Skin of body (tissue), 2 donors: ENCODE results near the gene TMEM175. TPM values are rescaled to one million over a fixed set of nuclear protein-coding genes. Genes with fewer than 3 reads are reported as not detected.
"Not testable (repeated sequence)": the region's sequence is repeated elsewhere in the genome, so short reads cannot be mapped to it uniquely, and the experiment has no call there.

Experiments
- DNase-seq: peaks from one replicate; lab custom pipeline; 2025; lab: John Stamatoyannopoulos, UW
- total RNA-seq: library from RNA; depleted of rRNA; stranded (reverse); fragments of >200 nt; gene quantifications from one replicate; pipeline ENCODE4 v1.2.3, GENCODE V29; 2014

TMEM175 gene
- total RNA-seq, 1 donor from 2014 or later = 25.4 TPM

DNA sequence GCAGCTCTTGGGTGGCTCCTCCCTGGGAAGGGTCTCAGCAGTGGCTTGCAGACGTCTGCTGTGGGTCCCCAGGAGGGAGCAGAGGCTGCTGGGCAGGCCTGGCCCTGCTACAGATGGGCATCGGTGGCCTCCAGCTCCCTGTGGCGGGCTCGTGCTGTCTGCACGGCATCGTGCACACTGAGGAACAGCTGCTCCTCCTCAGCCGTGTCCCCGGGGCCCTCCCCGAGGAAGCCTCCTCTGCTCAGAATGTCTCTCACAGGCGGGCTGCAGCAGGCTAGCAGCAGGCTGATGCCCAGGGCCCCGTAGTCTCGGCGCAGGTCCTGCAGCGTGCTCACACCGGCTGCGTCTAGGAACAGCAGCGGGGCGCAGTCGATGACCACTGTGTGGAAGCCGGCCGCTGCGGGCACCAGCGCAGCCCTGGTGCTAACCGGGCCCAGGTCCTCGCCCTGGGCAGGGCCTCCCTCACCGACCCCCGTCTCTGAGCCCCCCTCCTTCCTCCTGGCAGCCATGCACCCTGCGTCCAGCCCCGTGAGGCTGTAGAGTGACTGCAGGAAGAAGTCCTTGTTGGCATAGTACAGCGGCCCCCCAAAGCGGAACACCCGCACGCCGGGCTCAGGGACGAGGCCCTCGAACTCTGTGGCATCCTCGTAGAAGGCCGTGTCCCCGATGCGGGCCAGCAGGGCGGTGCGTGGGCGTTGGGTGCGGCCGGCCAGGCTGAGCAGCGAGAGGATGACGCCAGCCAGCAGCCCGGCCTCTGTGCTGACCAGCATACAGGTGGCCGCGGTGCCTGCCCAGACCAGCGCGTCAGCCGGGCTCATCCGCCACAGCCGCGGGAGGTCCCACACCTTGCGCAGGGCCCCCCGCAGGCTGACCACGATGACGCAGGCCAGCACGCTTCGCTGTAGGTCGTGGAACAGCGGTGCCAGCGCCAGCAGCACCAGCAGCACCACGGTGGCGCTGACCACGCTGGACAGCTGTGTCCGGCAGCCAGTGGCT is 56.8 kb downstream of the TMEM175 start:
- no peak for DNase-seq

DNA sequence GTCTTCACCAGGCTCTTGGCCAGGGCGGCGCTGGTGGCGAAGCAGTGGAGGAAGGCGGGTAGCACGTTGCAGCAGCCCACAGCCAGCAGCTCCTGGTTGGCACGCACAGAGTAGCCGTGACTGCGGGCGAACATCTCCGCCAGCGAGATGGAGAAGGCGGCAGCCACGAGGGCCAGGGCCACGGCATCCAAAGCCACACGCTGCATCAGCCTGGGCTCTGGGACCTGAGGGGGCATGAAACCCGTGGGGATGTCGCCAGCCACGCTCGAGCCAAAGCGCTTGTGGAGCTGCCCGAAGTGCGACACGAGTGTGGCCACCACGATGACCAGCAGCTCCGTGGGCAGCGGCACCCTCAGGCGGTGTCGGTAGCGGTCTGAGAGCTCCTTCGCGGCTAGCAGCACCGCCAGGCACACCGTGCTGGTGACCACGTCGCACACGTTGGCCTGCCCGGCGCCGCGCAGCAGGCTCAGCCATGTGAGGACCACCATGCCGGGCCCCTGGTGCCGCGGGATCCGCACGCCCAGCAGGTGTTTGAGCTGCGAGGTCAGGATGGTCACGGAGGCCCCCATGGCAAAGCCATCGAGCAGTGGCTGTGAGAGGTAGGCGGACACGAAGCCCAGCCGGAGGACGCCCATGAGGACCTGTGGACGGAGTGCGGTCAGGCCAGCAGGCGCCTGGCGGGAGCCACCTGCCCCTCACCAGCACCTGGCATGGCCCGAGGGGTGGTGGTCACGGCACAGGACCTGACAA is 57.6 kb downstream of the TMEM175 start:
- no peak for DNase-seq

DNA sequence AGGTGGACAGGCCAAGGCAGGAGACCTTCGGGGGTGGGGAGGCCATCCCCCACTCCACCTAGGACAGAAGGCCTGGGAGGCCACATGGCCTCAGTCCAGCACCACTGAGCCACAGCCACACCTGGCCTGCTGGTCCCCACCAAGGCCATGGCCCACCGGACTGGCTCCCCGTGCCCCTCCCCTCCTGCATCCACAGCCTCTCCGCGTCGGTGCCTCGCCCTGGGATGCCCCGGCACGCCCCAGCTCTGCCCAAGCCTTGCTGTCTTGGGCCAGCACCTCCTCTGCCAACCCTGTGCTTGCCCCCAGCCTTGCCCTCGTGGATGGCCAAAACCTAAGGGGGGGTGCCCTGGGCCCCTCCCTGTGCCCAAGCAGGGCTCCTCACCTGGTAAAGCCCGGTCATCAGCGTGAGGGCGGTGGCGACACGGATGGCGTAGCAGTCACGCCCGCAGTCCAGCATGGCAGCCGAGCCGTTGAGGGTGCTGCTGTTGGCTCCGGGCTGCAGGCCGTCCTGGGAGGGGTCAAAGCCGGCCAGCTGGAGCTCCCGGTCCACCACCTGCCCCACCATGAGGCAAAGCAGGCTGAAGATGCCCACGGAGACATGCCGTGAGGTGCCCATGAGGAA is 58.6 kb downstream of the TMEM175 start:
- no peak for DNase-seq

DNA sequence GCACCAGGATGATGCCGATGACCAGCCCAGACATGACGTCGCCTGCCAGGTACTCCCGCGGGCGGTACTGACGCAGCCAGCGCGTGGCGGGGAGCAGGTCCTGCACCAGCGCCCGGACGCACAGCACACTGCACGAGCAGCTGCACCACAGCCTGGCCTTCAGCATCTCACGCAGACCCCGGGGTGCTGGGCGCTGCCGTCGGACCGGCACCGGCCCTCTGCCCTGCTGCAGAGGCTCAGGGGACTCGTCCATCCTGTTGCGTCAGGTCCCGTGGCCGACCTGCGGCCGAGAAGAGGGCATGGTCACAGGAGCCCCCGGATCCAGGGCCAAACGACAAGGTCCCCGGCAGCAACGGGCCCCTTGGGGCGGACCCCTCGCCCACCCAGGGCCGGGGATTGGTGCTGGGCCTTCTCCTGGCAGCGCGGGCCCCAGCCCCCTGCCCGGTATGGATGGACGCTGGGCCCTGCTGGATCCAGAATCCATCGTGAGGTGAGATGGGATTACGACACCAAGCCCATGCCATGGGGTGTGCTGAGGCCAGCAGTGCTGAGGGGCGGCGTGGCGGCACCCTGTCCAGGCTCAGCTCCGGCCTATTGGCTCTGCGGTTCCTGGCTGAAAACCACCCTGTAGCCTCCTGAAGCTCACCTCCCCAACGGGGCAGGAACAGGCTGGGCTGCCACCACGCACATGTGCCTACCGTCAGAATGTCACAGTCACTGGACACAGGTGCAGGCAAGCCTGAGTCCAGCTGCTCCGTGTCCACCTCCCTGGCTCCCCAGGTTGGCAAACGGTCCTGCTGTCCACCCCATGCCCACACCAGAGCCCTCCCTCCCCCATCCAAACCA is 59.4 kb downstream of the TMEM175 start:
- no peak for DNase-seq

DNA sequence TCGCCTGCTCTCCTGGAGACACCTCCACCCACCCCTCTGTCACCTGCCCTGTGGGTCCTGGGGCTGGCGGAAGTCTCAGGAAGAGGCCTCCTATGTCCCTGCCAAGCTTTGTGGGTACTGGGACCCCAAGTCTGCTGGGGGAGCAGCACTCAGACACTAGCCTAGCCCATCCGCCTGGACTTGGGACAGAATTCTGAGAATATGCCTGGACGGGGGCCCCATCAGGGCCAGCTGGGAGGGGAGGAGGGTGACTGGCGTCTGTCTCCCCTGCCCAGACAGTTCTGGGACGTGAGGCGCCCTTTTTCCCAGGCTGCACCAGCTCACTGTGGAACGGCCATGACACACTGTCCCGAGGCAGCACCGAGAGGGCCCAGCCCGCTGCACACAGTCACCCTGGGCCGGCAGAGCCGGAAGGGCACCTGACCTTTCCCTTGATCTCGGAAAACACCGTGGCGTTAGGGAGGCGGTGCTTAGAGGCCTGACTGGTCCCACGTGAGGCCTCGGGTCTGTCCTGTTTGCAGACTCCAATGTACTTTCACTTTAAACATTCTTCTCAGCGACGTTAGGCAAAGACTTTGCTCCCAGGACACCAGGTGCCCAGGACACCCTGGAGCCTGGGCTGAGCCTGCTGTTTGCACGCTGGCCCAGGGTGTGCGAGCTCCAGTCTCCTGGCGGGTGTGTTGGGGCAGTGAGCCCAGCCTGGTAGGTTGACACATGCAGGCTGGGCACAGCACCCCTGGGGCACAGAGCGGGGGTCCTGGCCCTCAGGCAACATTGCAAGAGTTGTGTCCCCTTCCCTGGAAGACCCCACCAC is 60.2 kb downstream of the TMEM175 start:
- DNase-seq = no peak

DNA sequence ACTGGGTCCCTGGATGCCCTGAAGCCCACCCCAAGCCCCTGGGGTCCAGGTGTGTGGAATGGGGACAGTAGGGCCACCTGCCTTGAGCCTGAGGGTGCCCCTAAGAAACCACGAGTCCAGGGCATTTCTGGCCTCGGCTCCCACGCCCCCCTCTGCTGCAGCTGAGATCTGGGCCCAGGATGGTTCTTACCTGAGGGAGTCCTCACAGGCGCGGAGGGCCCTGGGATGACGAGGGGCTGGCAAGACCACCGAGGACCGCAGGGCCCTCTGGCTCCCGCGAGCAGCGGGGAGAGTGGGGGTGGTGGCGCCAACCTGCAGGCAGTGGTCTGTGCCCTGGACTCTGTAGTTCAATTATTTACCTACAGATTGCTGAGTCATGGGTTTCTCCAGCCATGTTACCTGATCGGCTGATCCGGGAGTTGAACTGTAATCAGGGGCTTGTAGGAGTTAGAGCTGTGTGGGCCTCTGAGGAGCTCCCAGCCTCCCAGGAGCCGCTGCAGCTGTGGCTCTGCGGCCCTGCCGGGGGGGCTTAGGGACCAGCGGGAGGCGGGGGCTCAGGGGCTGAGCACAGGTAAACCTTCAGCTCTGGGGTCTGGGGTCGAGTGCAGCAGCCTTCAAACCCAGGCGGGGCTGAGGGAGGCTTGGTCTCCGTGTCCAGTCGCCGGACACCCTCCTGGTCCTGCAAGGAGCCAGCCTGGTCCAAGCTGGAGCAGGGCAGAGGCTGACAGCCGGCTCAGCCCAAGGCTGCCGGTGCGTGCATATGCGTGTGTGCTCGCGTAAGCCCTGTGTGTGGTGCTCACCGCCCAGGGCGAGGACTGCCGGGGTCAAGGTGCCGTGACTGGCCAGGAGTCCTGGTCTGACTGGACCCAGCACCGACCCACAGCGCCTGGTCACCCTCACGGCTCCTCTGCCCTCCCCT is 61.1 kb downstream of the TMEM175 start, which contains the start of gene SLC26A1:
TSS of gene SLC26A1 (minus strand) at position 294 of the 919 bp plus-strand sequence. CDS start 1,701 bp downstream, outside the sequence.
- no peak for DNase-seq

DNA sequence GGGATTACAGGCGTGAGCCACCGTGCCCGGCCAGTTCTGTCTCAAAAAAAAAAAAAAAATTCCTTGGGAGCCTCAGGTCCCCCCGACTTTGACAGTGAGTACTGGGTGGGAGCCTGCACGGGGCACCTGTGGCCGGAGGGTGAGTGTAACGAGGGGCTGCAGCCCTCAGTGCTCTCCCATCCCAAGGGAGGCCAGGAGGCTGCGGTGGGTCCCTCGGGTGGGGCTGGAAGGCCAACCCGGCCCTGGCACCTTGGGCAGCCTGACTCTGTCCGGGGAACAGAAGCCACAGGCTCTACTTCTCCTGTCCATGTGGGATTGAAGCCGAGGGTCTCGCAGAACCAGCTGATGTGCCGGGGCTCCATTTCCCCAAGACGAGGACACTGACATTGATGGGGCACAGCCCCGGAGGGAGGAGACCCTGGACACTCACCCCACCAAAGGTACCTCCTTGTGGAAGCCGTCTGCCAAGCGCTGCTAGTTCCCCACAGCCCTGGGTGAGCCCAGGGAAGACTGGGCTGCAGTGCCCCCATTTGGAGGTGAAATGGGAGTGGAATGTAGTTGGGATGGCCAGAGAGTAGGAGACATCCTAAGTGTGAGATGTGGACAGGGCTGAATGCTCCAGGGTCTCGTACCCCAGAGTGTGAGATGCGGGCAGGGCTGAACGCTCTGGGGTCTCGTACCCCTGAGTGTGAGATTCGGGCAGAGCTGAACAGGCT is 63.2 kb downstream of the TMEM175 start:
- DNase-seq = no peak

DNA sequence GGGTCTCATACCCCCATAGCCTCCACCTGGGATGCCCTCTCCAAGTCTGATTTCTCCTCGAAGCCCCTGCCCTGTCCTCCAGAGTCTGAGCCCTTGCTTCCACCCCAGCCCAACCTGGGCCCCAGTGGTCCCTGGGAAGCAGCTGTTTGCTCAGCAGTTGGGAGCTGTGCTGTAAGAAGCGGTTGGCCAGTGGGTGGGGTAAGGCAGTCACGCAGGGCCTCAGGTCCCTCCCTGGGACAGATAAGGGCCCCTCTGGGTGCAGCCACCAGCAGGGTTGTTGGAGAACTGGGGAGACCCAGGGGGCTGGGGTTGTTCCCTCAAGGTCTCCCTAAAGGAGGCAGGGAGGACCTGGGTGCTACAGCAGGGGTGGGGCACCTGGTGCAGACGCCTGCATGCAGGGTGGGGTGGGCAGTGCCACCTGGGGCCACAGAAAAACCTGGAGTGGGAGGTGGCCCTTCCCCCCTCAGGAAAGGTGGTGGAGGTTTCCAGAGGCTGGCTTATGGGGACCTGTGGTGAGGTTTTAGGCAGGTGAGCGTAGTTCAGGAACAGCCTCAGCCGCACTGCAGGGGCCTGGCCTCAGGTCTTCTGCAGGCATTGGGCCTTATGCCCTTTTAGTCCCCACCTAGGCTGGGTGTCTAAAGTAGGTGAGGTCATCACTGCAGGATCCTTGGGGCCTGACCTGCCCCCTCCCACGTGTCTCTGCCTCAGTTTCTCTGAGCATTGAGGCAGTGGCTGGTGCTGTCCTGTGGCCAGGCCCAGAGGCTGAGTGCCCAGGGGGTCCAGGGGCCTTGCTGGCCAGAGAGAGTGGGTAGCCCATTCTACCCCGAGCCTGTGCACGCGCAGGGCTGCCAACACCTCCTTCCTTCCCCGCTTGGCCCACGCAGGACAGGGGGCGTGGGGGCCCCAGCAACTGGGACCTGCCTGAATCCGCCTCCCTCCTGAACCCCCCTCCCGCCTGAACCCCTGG is 64.1 kb downstream of the TMEM175 start:
- DNase-seq = no peak

DNA sequence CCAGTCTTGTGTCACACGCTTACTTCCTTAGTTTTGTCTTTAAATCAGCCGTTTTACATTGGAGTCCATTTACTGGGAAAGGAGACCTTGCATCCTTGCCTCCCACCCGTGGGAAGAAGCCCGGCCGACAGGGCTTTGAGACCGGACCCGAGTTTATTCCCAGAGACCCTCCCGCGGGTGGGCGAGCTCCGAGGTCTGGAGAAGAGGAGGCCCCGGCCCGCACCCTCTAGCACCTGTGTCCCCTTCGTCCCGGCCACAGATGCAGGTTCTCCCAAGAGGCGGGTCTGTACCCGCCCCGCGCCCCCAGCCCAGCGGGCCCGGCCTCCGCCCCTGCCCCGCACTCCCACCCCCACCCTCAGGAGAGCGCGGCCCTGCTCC is 64.7 kb downstream of the TMEM175 start:
- DNase-seq = no peak

DNA sequence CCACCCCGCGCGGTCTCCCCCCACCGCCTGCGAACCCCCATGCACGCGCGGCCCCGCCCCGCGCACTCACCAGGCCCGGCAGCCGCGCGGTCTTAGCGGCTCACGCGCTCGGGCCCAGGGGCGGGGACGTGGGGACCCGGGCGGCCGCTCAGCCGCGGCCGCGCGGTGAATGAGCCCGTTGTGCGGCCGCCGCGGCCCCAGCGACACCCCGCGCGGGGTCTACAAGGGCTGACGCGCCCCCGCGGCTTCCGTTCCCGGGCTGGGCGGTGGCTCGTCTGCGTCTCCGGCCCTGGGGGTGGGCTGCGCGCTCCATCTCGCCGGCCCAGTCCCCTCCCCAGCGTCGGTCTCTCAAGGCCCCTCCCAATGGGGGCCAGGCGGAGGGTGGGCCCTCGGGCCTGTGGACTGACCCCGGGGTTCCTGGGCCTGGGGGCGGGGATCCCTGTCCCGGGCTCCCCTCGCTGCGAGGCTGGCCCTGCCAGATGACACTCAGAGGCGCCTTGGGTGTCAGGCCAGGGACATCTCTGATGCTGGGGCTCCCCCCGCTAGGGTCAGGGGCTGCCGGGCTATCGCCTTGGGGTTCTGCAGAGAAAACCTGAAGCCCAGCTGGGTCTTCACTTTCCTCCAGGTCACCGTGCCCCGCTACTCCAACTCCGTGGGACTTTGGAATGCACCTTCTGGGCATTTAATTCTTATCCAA is 65.3 kb downstream of the TMEM175 start:
- DNase-seq = no peak

DNA sequence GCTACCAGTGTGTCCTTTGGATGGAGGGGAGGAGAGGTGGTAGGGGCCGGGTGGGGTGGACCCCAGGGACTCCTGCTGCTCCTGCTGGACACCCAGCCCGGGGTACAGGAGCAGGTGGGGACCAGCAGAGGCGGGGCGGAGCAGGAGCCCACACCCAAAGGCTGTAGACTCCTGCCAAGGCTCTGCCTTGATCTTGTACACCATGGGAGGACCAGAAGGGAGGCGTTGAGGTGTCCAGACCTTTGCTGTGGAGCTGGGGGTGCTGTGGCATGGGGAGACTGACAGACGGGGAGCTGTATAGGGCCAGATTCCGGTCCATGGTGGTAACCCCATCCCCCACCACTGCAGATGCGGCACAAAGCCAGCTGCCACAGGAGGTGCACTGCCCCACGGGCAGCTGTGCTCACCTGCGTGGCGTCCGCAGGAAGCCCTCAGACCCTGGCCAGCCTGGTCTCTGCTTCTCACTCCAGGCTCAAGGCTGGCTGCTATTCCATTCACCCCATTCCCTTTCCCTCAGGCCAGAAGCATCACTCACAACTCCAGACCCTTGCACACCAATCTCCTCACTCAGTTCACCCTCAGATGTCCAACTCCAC is 65.9 kb downstream of the TMEM175 start:
- no peak for DNase-seq

DNA sequence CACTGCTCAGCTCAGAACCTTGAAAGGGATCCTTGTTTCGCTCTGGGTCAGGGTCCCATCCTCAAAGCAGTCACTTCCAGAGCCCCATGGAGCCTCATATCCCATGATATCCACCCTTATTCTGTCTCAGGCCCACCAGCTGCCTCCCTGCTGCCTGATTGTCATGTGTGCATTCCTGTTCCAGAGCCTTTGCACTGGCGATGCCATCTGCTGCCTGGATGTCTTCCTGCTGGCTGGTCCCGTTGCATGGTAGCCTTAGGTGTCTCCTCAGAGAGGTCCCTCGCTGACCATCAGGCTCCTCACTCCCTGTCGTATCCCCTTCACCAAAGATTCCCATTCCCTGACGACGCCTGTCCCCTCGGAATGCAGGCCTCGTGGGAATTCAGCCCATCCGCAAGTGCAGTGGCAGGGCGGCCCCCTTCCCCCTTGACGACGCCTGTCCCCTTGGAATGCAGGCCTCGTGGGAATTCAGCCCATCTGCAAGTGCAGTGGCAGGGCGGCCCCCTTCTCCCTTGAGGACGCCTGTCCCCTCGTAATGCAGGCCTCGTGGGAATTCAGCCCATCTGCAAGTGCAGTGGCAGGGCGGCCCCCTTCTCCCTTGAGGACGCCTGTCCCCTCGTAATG is 67.1 kb downstream of the TMEM175 start:
- DNase-seq = not testable (repeated sequence)

DNA sequence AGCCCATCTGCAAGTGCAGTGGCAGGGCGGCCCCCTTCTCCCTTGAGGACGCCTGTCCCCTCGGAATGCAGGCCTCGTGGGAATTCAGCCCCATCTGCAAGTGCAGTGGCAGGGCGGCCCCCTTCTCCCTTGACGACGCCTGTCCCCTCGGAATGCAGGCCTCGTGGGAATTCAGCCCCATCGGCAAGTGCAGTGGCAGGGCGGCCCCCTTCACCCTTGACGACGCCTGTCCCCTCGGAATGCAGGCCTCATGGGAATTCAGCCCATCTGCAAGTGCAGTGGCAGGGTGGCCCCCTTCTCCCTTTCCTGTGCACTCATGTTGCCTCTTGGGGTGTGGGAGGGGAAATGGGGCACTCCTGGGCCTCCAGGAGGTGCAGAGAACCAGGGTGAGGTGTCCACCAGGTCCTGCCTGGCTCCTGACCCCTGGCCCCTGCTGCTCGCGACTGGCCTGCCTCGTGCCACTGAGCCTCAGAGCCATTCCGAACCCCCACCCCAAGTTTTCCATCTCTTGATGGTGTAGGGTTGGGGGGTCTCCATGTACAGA is 67.7 kb downstream of the TMEM175 start:
- DNase-seq = no peak

DNA sequence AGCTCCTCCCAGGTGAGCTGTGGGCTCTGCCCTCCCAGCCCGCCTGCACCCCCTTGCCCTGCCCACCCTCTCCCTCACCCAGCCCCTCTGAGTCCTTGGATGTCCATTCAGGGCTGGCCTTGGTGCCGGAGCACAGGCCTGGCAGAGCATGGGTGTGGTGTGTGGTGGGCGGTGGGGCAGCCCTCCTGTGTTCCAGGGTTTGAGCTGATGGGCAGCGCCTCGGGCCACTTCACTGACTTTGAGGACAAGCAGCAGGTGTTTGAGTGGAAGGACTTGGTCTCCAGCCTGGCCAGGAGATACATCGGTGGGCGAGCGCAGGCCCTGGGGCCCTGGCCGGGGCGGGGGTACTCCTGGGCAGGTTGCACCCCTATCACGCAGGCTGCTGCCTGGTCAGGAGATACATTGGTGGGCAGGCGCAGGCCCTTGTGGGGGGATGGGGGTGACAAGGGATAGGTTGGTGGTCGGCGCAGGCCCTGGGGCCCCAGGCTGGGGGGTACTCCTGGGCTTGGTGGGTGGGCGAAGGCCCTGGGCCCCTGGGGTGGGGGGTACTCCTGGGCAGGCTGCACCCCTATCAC is 68.5 kb downstream of the TMEM175 start:
- no peak for DNase-seq

DNA sequence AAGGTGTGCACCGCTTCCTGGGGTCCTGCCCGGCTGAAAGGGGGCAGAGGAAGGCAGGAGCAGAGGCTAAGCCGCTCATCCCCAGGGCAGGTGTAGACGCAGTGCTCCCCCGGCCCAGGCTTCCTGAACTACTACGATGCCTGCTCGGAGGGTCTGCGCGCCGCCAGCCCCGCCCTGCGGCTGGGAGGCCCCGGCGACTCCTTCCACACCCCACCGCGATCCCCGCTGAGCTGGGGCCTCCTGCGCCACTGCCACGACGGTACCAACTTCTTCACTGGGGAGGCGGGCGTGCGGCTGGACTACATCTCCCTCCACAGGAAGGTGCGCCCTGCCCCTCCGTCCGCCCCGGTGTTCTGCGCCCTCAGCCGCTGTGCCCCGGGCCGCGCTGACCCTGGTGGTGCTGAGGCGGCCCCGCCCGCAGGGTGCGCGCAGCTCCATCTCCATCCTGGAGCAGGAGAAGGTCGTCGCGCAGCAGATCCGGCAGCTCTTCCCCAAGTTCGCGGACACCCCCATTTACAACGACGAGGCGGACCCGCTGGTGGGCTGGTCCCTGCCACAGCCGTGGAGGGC is 69.4 kb downstream of the TMEM175 start:
- no peak for DNase-seq
